IMR-90 (cell line): ENCODE measurements around the gene COX6A1. TPM values are rescaled to one million over a fixed set of nuclear protein-coding genes. Genes with fewer than 3 reads are reported as not detected.

Experiments used
- ATAC-seq: fragments of 200-7000 bp; cut with Tn5 transposase; 2 replicates; pipeline ENCODE4 v1.9.1; 2020; ENCODE audit warnings: low read depth, mild to moderate bottlenecking, moderate library complexity
- BruUV-seq: library from RNA; stranded (reverse); fragments of 400-500 nt; replicated peaks from 2 replicates; lab custom pipeline; 2021; lab: Mats Ljungman, UMichigan
- CTCF ChIA-PET: fragments of 300-600 bp; formaldehyde crosslinking; extraction: SDS; loops from one replicate; lab custom pipeline; 2021; ENCODE audit warnings: antibody characterized with exemption; lab: Yijun Ruan, JAX
- POLR2A ChIA-PET: fragments of 300-600 bp; sonication (Branson Sonifier 250); formaldehyde crosslinking; loops from one replicate; lab custom pipeline; 2022; ENCODE audit warnings: antibody characterized with exemption; ENCODE audit not compliant: unreplicated experiment; lab: Charles Lee
- DNase-seq: peaks from one replicate; pipeline ENCODE4 v3.0.0; 2013
- H2AFZ ChIP-seq: replicated peaks from 2 replicates; pipeline ENCODE3; 2013; ENCODE audit warnings: low read length, mild to moderate bottlenecking; ENCODE audit not compliant: poor library complexity
- H2AK5ac ChIP-seq: 2 replicates; pipeline ENCODE4 v1.6.1; 2013; ENCODE audit warnings: low read depth, low read length, inconsistent platforms
- H2AK9ac ChIP-seq: replicated peaks from 2 replicates; pipeline ENCODE3; 2013; ENCODE audit warnings: mild to moderate bottlenecking, low read depth, low read length, moderate library complexity; ENCODE audit not compliant: poor library complexity
- H2BK120ac ChIP-seq: 2 replicates; pipeline ENCODE4 v1.6.1; 2013; ENCODE audit warnings: low read depth, low read length, inconsistent platforms
- H2BK15ac ChIP-seq: 3 replicates; pipeline ENCODE4 v1.6.1; 2013; ENCODE audit warnings: low read depth, low read length, inconsistent platforms
- H2BK20ac ChIP-seq: 2 replicates; pipeline ENCODE4 v1.6.1; 2013; ENCODE audit warnings: low read depth, mild to moderate bottlenecking, inconsistent platforms, low read length, moderate library complexity
- H2BK5ac ChIP-seq: 2 replicates; pipeline ENCODE4 v1.6.1; 2013; ENCODE audit warnings: mild to moderate bottlenecking, low read depth, low read length, inconsistent platforms; ENCODE audit not compliant: poor library complexity, severe bottlenecking
- H3K14ac ChIP-seq: replicated peaks from 2 replicates; pipeline ENCODE4 v1.6.1; 2013; ENCODE audit warnings: low read depth, low read length, inconsistent platforms
- H3K18ac ChIP-seq: 2 replicates; pipeline ENCODE4 v1.6.1; 2013; ENCODE audit warnings: low read depth, low read length, control low read depth
- H3K23ac ChIP-seq: 2 replicates; pipeline ENCODE4 v1.6.1; 2013; ENCODE audit warnings: low read depth, low read length, inconsistent platforms
- H3K27ac ChIP-seq: 2 replicates; pipeline ENCODE4 v1.5.1; 2013; ENCODE audit warnings: mild to moderate bottlenecking, control low read depth, low read length; ENCODE audit not compliant: insufficient read depth
- H3K27me3 ChIP-seq: 2 replicates; pipeline ENCODE4 v1.6.1; 2013; ENCODE audit warnings: low read length; ENCODE audit not compliant: control insufficient read depth, insufficient read depth
- H3K36me3 ChIP-seq: 2 replicates; pipeline ENCODE4 v1.6.1; 2013; ENCODE audit warnings: low read length, mixed read lengths; ENCODE audit not compliant: control insufficient read depth, insufficient read depth
- H3K4ac ChIP-seq: 2 replicates; pipeline ENCODE4 v1.6.1; 2013; ENCODE audit warnings: low read depth, low read length, inconsistent platforms
- H3K4me1 ChIP-seq: 2 replicates; pipeline ENCODE4 v1.6.1; 2013; ENCODE audit warnings: low read length, mixed read lengths; ENCODE audit not compliant: control insufficient read depth, insufficient read depth
- H3K4me2 ChIP-seq: 2 replicates; pipeline ENCODE4 v1.6.1; 2013; ENCODE audit warnings: low read depth, mild to moderate bottlenecking, control low read depth, low read length, moderate library complexity
- H3K4me3 ChIP-seq: 2 replicates; pipeline ENCODE4 v1.5.1; 2013; ENCODE audit warnings: low read depth, mild to moderate bottlenecking, control low read depth, low read length, moderate library complexity; ENCODE audit not compliant: insufficient read depth
- H3K56ac ChIP-seq: 2 replicates; pipeline ENCODE4 v1.6.1; 2013; ENCODE audit warnings: low read length, inconsistent platforms; ENCODE audit not compliant: insufficient read depth; ENCODE audit errors: extremely low read depth
- H3K79me1 ChIP-seq, 2 experiments: 2 replicates each; pipeline ENCODE4 v1.6.1; 2013; ENCODE audit warnings: low read length in 2 of 2, inconsistent platforms in 1 of 2, low read depth in 1 of 2
- H3K9ac ChIP-seq: 2 replicates; pipeline ENCODE4 v1.6.1; 2013; ENCODE audit warnings: low read depth, low read length, control low read depth
- H3K9me1 ChIP-seq: 2 replicates; pipeline ENCODE4 v1.6.1; 2013; ENCODE audit warnings: low read length, inconsistent platforms; ENCODE audit not compliant: insufficient read depth
- H3K9me3 ChIP-seq: 2 replicates; pipeline ENCODE4 v1.6.1; 2013; ENCODE audit warnings: low read length; ENCODE audit not compliant: control insufficient read depth, insufficient read depth
- H4K20me1 ChIP-seq: 2 replicates; pipeline ENCODE4 v1.6.1; 2013; ENCODE audit warnings: low read length, inconsistent platforms; ENCODE audit not compliant: insufficient read depth
- H4K5ac ChIP-seq: 2 replicates; pipeline ENCODE4 v1.6.1; 2013; ENCODE audit warnings: mild to moderate bottlenecking, low read depth, low read length, control low read depth
- H4K8ac ChIP-seq, 2 experiments: 2 replicates each; pipeline ENCODE4 v1.6.1; 2013; ENCODE audit warnings: low read depth in 2 of 2, low read length in 2 of 2, control low read depth in 1 of 2, inconsistent platforms in 1 of 2
- H4K91ac ChIP-seq: 2 replicates; pipeline ENCODE4 v1.6.1; 2013; ENCODE audit warnings: low read depth, low read length, inconsistent platforms; ENCODE audit not compliant: insufficient read depth
- NFE2L2 ChIP-seq: fragments of 150-350 bp; IDR thresholded peaks from 2 replicates; pipeline ENCODE4 v1.6.1; 2016; ENCODE audit warnings: low read depth, mild to moderate bottlenecking, low read length
- USF2 ChIP-seq: fragments of 150-350 bp; IDR thresholded peaks from 2 replicates; pipeline ENCODE4 v1.6.1; 2017; ENCODE audit warnings: mild to moderate bottlenecking, antibody characterized with exemption, low read length, low read depth
- WGBS, 2 experiments: methylation state at CpG; one replicate each; pipeline versions ENCODE4 v1.1.5 to v1.1.7; 2013; ENCODE audit warnings: missing lambda C conversion rate in 2 of 2; ENCODE audit not compliant: insufficient read length in 1 of 2; ENCODE audit errors: extremely low coverage in 2 of 2; 5-methylcytosine and 5-hydroxymethylcytosine counted together
- dilution Hi-C: fragments of 300-500 bp; cut with HindIII; formaldehyde crosslinking; loops from one replicate; pipeline ENCODE4 v1.14.3; 2018; ENCODE audit warnings: low sequenced_read_pairs; ENCODE audit not compliant: unreplicated experiment
- in situ Hi-C: fragments of 300-500 bp; cut with MboI; formaldehyde crosslinking; loops from 3 replicates; pipeline ENCODE4 v1.14.3; 2019; ENCODE audit warnings: low sequenced_read_pairs, inconsistent platforms, mixed read lengths
- intact Hi-C: fragments of 100-400 bp; cut with micrococcal nuclease; formaldehyde crosslinking; loops from 2 replicates; pipeline ENCODE4 v1.10.0; 2022
- polyA plus RNA-seq, 3 experiments: library from polyadenylated mRNA; depleted of rRNA; stranded (reverse); fragments of >200 nt; gene quantifications; 2 replicates each; pipeline ENCODE4 v1.2.3, GENCODE V29; 2012; ENCODE audit warnings: low replicate concordance in 1 of 3
- total RNA-seq: library from RNA; depleted of rRNA; stranded (reverse); fragments of >200 nt; gene quantifications from 2 replicates; pipeline ENCODE4 v1.2.3, GENCODE V29; 2012

The COX6A1 gene
- total and polyA plus RNA-seq, 2 of the 4 experiments (the other 2 are of a cell fraction): 396 to 541 TPM

GRCh38 chr12:120404271-120404670, 33.6 kb upstream of the COX6A1 start:
- no peaks in the 10 kb centered on the region for H3K79me1 ChIP-seq
- H2AFZ ChIP-seq: no peak overlapping the region
- CTCF ChIA-PET: no interaction called here
- H3K4me2 ChIP-seq: no peak overlapping the region
- H3K14ac ChIP-seq: no peak overlapping the region
- H2AK9ac ChIP-seq: no peak overlapping the region
- peaks cover 6% of the 10 kb centered on the region; the same call in 1 of the 2 replicates for H3K9me3 ChIP-seq
- no peaks in the 10 kb centered on the region for H3K36me3 ChIP-seq
- H3K18ac ChIP-seq: no peak overlapping the region
- no peak overlapping the region for H2BK120ac ChIP-seq
- in situ Hi-C loops (no loop called here), intact Hi-C loops (no loop called here), dilution Hi-C loops (no loop called here)
- H3K4me1 ChIP-seq: no peaks in the 10 kb centered on the region
- no peaks in the 10 kb centered on the region for H4K20me1 ChIP-seq
- H3K4me3 ChIP-seq: no peak overlapping the region
- H2BK15ac ChIP-seq: no peak overlapping the region
- no peak overlapping the region for H2BK5ac ChIP-seq
- no peak overlapping the region for H3K23ac ChIP-seq
- no peak for TF ChIP-seq NFE2L2
- TF ChIP-seq USF2: peak; percentile 53; the same call in 1 of the 2 replicates
- no peak overlapping the region for H4K91ac ChIP-seq
- no peak for DNase-seq
- no peaks in the 10 kb centered on the region for H3K9me1 ChIP-seq
- no peak overlapping the region for H3K4ac ChIP-seq
- no peak overlapping the region for H4K5ac ChIP-seq
- no CpG with 5 or more reads among the region's 1 CpG for WGBS, 2 experiments
- H3K9ac ChIP-seq: no peak overlapping the region
- H3K27ac ChIP-seq: no peak overlapping the region
- H2BK20ac ChIP-seq: no peak overlapping the region
- no peak overlapping the region for H3K56ac ChIP-seq
- POLR2A ChIA-PET: no interaction called here
- no peak overlapping the region for H4K8ac ChIP-seq
- no peak overlapping the region for H2AK5ac ChIP-seq
- ATAC-seq: no peak
- BruUV-seq: no TSS peak
- H3K27me3 ChIP-seq: peaks cover 21% of the 10 kb centered on the region
